ENCODE measurements around the gene SCYL1.
"Not testable (repeated sequence)": the region's sequence is repeated elsewhere in the genome, so short reads cannot be mapped to it uniquely, and the experiment has no call there.

SCYL1 gene

DNA sequence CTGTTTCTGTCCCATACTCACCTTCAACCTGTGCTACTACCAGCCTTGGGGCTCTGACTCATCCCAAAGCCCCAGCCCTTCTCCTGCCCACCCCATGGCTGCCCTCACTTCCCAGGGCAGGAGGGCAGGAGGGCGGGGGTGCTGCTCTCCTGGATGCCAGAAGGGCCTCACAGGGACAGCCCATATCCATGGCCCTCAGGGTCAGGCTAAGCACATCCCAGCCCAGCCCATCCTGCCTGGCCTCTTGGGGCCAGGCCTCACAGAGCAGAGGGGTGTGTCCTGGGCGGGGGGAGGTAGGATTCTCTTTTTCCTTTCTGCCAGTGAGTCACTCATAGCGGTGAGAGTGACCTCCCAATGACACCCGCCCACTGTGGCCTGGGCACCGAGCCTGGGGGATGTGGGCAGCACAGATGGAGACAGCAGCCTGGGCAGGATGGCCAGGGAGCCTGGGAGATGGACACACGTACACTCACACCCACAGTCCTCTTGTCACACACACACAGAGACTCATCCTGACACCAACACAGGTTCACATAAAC, 30.9 kb downstream of the SCYL1 start:
- DNase-seq = peak; percentile 88

GRCh38 chr11:65556470-65557279, 31.8 kb downstream of the SCYL1 start:
- no peak for DNase-seq

- DNase-seq = no peak
Measured at GRCh38 chr11:65557280-65558001, 32.6 kb downstream of the SCYL1 start.

DNA sequence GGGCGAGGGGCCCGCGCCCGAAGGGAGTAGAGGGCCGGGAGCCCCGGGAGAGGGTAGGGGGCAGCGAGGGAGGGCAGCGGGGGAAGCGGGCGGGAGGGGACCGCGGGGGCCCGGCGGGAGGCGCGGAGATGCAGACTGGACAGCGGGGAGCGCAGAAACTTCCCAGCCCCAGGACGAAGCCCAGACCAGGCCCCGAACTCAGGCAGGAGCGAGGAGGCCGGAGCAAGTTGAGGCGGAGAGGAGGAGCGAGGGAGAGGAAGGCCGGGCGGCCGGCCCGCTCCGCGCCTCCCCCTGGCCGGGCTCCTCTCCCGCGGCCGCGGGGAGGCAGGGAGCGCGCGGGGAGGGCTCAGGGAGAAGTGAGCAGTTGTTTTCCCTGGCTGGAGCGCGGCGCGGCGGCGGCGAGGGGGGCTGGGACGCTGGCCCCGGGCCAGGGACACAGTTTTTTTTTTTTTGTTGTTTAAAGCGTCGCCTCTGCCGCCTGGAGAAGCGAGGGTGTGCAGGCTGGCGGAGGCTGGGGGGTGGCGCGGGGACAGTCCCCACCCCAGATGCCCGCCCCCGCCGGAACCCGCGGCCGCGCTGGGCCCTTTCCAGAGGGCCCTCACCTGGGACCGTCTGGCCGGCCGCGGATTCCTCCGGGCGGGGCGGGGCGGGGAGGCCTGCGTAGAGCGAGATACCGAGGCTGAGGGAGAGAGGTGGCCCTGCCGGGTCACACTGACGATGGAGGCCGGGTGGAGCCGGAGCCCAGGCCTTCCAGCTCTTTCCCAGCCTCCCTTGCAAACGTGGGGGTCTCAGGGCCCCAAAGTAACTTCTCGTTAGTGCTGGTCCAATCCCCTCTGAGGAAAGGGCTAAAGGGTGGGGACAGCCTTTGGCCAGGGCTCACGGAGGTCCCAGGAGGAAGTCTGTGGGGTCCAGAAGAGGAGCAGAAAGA, 33.4 kb downstream of the SCYL1 start, which contains the start of gene LTBP3:
LTBP3 (minus strand) TSS at position 358 of the 928 bp plus-strand sequence. CDS start 400 bp downstream, outside the sequence.
- peak; percentile 86 for DNase-seq

GRCh38 chr11:65558930-65559509, 34.1 kb downstream of the SCYL1 start:
- no peak for DNase-seq

- no peak for DNase-seq
Measured at GRCh38 chr11:65559535-65559934, 34.7 kb downstream of the SCYL1 start.

GRCh38 chr11:65559951-65560537, 35.2 kb downstream of the SCYL1 start:
- peak; percentile 93 for DNase-seq

GRCh38 chr11:65560555-65561418, 35.9 kb downstream of the SCYL1 start:
- peak; percentile 88 for DNase-seq

GRCh38 chr11:65562020-65562419, 37.1 kb downstream of the SCYL1 start:
- no peak for DNase-seq

DNA sequence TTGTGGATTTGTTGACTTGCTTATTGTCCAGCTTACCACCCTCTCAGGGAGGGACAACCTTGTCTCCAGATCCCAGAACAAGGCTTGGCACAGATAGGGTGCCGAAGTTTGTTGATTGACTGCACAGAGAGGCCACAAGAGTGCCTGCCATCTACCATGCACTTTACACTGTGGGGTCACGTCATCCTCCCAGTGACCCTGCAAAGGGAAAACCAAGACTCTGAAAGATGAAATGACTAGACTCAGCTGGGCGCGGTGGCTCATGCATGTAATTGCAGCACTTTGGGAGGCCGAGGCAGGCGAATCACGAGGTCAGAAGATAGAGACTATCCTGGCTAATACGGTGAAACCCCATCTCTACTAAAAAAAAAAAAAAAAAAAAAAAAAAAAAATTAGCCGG, 37.9 kb downstream of the SCYL1 start:
- no peak for DNase-seq

GRCh38 chr11:65563601-65564000, 38.7 kb downstream of the SCYL1 start:
- no peak for DNase-seq

DNA sequence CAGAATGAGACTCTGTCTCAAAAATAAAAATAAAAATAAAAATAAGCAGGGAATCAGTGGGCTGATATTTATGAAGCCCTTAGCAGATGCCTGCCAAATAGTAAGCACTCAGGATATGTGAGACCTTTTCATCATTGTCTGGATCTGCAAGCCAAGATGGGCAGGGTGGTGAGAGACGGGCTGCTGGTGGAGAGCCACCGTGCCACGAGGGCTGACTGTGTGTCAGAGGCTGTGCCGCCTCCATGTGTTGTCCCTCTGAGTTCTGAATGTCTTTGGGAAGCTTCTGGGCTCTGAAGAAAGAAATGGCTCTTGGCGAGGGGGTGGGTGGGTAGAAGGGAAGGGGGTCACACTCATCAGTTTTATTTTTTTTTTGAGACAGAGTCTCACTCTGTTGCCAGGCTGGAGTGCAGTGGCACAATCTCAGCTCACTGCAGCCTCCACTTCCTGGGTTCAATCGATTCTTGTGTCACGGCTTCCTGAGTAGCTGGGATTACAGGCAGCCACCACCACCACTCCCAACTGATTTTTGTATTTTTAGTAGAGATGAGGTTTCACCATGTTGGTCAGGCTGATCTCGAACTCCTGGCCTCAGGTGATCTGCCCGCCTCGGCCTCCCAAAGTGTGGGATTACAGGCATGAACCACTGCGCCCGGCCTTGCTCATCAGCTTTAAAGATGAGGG, 40.1 kb downstream of the SCYL1 start:
- not testable (repeated sequence) for DNase-seq

DNA sequence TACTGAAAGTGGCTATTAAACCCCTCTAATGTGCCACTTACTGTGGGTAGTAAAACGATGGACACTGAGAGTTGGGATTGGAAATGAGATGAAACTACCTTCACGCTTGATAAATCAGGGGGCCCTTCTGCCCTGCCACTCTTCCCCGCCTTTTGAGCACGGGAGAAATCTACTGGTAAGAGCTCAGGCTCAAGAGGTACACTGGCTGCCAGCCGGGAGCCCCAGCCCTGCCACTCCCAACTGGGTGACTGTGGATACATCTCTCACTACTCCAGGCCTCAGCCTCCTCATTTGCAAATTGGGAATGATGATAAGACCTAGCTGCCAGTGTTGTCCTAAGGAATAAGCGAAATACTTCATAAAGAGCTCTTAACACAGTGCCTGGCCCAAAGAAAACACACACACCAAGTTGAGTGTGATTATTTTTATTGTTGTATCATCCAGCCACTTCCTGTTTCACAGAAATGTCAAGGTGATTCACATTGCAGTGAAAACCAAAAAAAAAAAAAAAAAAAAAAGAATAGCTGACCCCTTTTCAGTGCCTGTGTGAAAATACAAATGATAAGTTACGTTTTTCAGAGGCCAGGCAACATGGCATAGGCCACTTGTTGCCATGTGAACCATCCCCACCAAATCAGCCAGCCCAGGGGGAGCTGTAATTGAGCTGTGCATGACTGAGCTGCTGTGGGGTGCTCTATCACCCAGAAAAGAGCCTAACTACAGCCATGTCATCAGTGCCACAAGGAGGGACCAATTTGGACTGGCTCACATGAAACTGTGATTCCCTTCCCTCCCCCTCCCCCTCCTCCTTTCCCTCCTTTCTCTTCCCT, 41.0 kb downstream of the SCYL1 start:
- no peak for DNase-seq

DNA sequence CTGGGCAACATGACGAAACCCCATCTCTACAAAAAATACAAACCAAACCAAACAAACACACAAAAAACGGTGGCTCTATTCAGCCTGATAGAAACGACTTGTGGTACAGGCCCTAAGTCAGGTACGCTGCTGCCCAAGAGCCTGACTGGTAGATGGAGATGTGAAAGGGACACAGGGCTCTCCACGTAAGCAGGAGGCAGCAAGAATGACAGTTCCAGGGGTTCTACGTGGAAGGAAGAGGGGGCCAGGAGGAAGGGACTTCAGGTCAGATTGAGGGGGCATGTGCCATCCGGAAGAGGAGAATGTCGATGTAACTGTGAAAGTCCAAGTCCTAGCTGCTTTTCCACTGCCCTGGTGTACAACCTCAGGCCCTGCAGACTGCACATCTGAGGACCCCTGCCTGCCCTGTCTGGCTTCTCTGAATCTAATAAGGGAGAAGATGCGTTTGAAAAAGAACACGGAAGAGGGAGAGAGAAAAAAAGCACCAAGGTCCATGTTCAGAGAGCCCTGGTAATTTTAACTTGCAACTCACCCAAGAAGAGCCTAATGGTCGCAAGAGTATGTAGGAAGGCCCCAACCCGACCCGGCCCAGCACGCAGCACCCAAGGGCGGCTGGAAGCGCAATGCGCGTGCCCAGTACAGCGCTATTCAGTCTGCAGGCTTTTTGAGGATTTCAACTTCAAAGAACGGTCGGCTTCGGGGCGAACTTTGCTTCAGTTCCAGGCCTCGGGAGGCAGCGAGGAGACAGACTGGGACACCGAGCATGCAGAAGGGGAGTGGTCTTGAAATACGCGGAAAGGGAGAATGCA, 44.5 kb downstream of the SCYL1 start:
- DNase-seq = no peak

GRCh38 chr11:65569973-65570918, 45.4 kb downstream of the SCYL1 start, which contains the start of gene ZNRD2:
ZNRD2 (plus strand) TSS chr11:65570477; CDS start chr11:65570492, 15 bp downstream.
- DNase-seq = peak; percentile 99

GRCh38 chr11:65571420-65571819, 46.5 kb downstream of the SCYL1 start:
- DNase-seq = no peak

DNA sequence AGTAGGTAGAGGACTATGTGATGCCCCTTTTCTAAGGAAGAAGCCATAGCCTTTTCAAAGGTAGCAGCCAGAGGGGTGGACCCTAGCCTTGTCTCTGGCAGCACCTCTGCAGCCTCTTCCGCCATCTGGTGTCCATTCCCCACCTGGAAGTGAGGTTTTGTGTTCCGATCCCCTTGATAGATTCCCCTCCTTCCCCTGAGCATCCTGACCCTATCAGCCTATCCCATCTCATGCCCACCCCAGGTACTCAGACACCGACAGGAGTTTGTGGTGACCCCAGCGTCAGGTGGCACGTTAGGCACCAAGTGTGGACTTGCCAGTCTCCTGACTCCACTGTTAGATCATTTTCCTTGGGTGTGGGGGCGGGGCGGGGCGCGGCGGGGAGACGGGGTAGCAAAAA, 47.1 kb downstream of the SCYL1 start:
- peak; percentile 87 for DNase-seq
